Measurements from ENCODE around the gene UBXN2A.
"Not testable (repeated sequence)": the region's sequence is repeated elsewhere in the genome, so short reads cannot be mapped to it uniquely, and the experiment has no call there.

The UBXN2A gene

GRCh38 chr2:24043133-24043532 lies 102.9 kb downstream of the UBXN2A start:
- not testable (repeated sequence) for DNase-seq (ENCODE audit: low read depth)

GRCh38 chr2:24045511-24046508 lies 105.5 kb downstream of the UBXN2A start:
- DNase-seq (ENCODE audit: low read depth) = no peak

GRCh38 chr2:24046599-24046929 lies 106.3 kb downstream of the UBXN2A start:
- no peak for DNase-seq (ENCODE audit: low read depth)

GRCh38 chr2:24046930-24047702 lies 106.9 kb downstream of the UBXN2A start, which contains the start of gene WDCP:
WDCP (minus strand) TSS chr2:24047391; CDS start chr2:24039494, 7,897 bp downstream.
- DNase-seq (ENCODE audit: low read depth) = peak; percentile 99

GRCh38 chr2:24047703-24048033 lies 107.4 kb downstream of the UBXN2A start:
- DNase-seq (ENCODE audit: low read depth) = no peak

GRCh38 chr2:24048769-24049484 lies 108.7 kb downstream of the UBXN2A start:
- peak; percentile 42 for DNase-seq (ENCODE audit: low read depth)

- peak; percentile 83 for DNase-seq (ENCODE audit: low read depth)
These were observed 109.3 kb downstream of the UBXN2A start, which contains the start of gene FKBP1B for GRCh38 chr2:24049485-24050021. FKBP1B (plus strand) TSS chr2:24049741; CDS start chr2:24049850, 109 bp downstream.

- DNase-seq (ENCODE audit: low read depth) = peak; percentile 32
These were observed 110.0 kb downstream of the UBXN2A start for GRCh38 chr2:24050041-24050979.

GRCh38 chr2:24051833-24052232 lies 111.6 kb downstream of the UBXN2A start:
- no peak for DNase-seq (ENCODE audit: low read depth)

- DNase-seq (ENCODE audit: low read depth) = no peak
These were observed 112.7 kb downstream of the UBXN2A start for GRCh38 chr2:24052951-24053350.

Measured in ELR (cell line).